A549 (cell line): ENCODE data around the gene CARD14. TPM values are rescaled to one million over a fixed set of nuclear protein-coding genes. Genes with fewer than 3 reads are reported as not detected.

Source experiments
- ATAC-seq, 2 experiments: fragments of 200-7000 bp in 1 of 2; fragments of >200 bp in 1 of 2; cut with Nextera tagmentation in 1 of 2; cut with Tn5 transposase in 1 of 2; 3 replicates each; pipeline versions ENCODE4 v1.8.0 to v1.9.1; 2018 to 2020; ENCODE audit warnings: mild to moderate bottlenecking in 1 of 2, moderate library complexity in 1 of 2
- CTCF ChIA-PET: fragments of 300-600 bp; sonication (Branson Sonifier 250); formaldehyde crosslinking; extraction: SDS; loops from one replicate; lab custom pipeline; 2021; ENCODE audit warnings: antibody characterized with exemption, inconsistent platforms; lab: Yijun Ruan, JAX
- POLR2A ChIA-PET: fragments of 350-600 bp; formaldehyde crosslinking; extraction: SDS; loops from one replicate; lab custom pipeline; 2021; ENCODE audit warnings: antibody characterized with exemption, inconsistent platforms; lab: Yijun Ruan, JAX
- DNase-seq, 2 experiments: peaks; one replicate each; pipeline versions ENCODE4 v3.0.0 to v3.0.0-alpha.2; 2011 to 2016; ENCODE audit warnings: low read depth in 1 of 2, low spot score in 1 of 2
- FAIRE-seq: peaks from 2 replicates; lab custom pipeline; 2011; peaks lifted over from hg19 to GRCh38; lab: Jason Lieb, UNC
- H3K27ac ChIP-seq, 2 experiments: fragments of >200 bp; sonication (Bioruptor Twin); formaldehyde crosslinking; 3 replicates each; pipeline ENCODE4 v1.5.1; 2016 to 2017
- H3K4me1 ChIP-seq: fragments of >200 bp; sonication (Bioruptor Twin); formaldehyde crosslinking; 3 replicates; pipeline ENCODE4 v1.6.1; 2016
- H3K4me2 ChIP-seq: fragments of >200 bp; sonication (Bioruptor Twin); formaldehyde crosslinking; 3 replicates; pipeline ENCODE4 v1.6.1; 2016
- H3K4me3 ChIP-seq: fragments of >200 bp; sonication (Bioruptor Twin); formaldehyde crosslinking; 3 replicates; pipeline ENCODE4 v1.5.1; 2016
- H3K9me3 ChIP-seq: fragments of >200 bp; sonication (Bioruptor Twin); formaldehyde crosslinking; 3 replicates; pipeline ENCODE4 v1.6.1; 2016
- BCL3 ChIP-seq: fragments of >200 bp; sonication (Bioruptor Twin); formaldehyde crosslinking; IDR thresholded peaks from 3 replicates; pipeline ENCODE4 v1.6.1; 2016
- CBX8 ChIP-seq: fragments of 200-600 bp; sonication (generic); IDR thresholded peaks from 2 replicates; pipeline ENCODE4 v1.6.1; 2016
- CHD4 ChIP-seq: fragments of 200-600 bp; sonication (generic); IDR thresholded peaks from 2 replicates; pipeline ENCODE4 v1.6.1; 2016; ENCODE audit warnings: antibody characterized with exemption, mild to moderate bottlenecking, borderline replicate concordance
- EHMT2 ChIP-seq: fragments of 200-600 bp; sonication (generic); IDR thresholded peaks from 2 replicates; pipeline ENCODE4 v1.6.1; 2016; ENCODE audit warnings: antibody characterized with exemption, low read depth, mild to moderate bottlenecking, moderate library complexity
- EP300 ChIP-seq, 2 experiments: fragments of >200 bp; sonication (Bioruptor Twin); formaldehyde crosslinking; IDR thresholded peaks; 2 replicates in 1 of 2; 3 replicates in 1 of 2; pipeline ENCODE4 v1.6.1; 2016 to 2017
- HEYL ChIP-seq: fragments of 250-450 bp; sonication (Bioruptor Pico); IDR thresholded peaks from 2 replicates; pipeline ENCODE4 v1.8.0; 2021; ENCODE audit warnings: mild to moderate bottlenecking, moderate library complexity
- HOXA7 ChIP-seq: fragments of 250-450 bp; sonication (Bioruptor Pico); IDR thresholded peaks from 2 replicates; pipeline ENCODE4 v1.5.0; 2020; ENCODE audit warnings: mild to moderate bottlenecking, moderate library complexity
- HOXB5 ChIP-seq: fragments of 250-450 bp; sonication (Bioruptor Pico); IDR thresholded peaks from 2 replicates; pipeline ENCODE4 v1.5.0; 2020; ENCODE audit warnings: mild to moderate bottlenecking, moderate library complexity
- JUNB ChIP-seq: fragments of >200 bp; sonication (Bioruptor Twin); formaldehyde crosslinking; IDR thresholded peaks from 2 replicates; pipeline ENCODE4 v1.6.1; 2016
- KDM1A ChIP-seq: fragments of 200-600 bp; sonication (generic); IDR thresholded peaks from 2 replicates; pipeline ENCODE4 v1.6.1; 2016; ENCODE audit warnings: low read depth, mild to moderate bottlenecking
- NFE2L2 ChIP-seq: fragments of 150-350 bp; conservative IDR thresholded peaks from 2 replicates; pipeline ENCODE4 v1.6.1; 2014; ENCODE audit warnings: low read length
- NR3C1 ChIP-seq: fragments of >200 bp; sonication (Bioruptor Twin); formaldehyde crosslinking; IDR thresholded peaks from 3 replicates; pipeline ENCODE4 v1.6.1; 2017
- POLR2A ChIP-seq: IDR thresholded peaks from 2 replicates; pipeline ENCODE4 v1.6.1; 2012; ENCODE audit warnings: mild to moderate bottlenecking, low read length
- RCOR1 ChIP-seq: fragments of 150-350 bp; IDR thresholded peaks from 2 replicates; pipeline ENCODE4 v1.6.1; 2014; ENCODE audit warnings: antibody characterized with exemption, low read length, low read depth
- SREBF2 ChIP-seq: fragments of 450-650 bp; IDR thresholded peaks from 2 replicates; pipeline ENCODE4 v1.6.1; 2014; ENCODE audit warnings: mild to moderate bottlenecking, moderate library complexity
- USF2 ChIP-seq: fragments of 450-650 bp; IDR thresholded peaks from 2 replicates; pipeline ENCODE4 v1.6.1; 2014; ENCODE audit warnings: antibody characterized with exemption
- ZFP36 ChIP-seq: fragments of 450-650 bp; IDR thresholded peaks from 2 replicates; pipeline ENCODE4 v1.6.1; 2014; ENCODE audit warnings: borderline replicate concordance; ENCODE audit not compliant: partially characterized antibody
- ZSCAN20 ChIP-seq: fragments of 250-450 bp; sonication (Bioruptor Pico); IDR thresholded peaks from 2 replicates; pipeline ENCODE4 v1.8.0; 2022; ENCODE audit warnings: mild to moderate bottlenecking, moderate library complexity
- WGBS: methylation state at CpG from one replicate; pipeline ENCODE4 v1.1.6; 2017; ENCODE audit errors: missing lambda C conversion rate; 5-methylcytosine and 5-hydroxymethylcytosine counted together
- polyA plus RNA-seq, 4 experiments: library from polyadenylated mRNA; depleted of rRNA in 3 of 4; stranded (reverse); fragments of >200 nt; fragmentation: RNase III in 1 of 4; extraction: RNeasy Plus Mini Kit Qiagen cat#74134 plus additional on column Dnase treatment in 1 of 4; gene quantifications; 2 replicates in 3 of 4; 3 replicates in 1 of 4; pipeline ENCODE4 v1.2.3, GENCODE V29; 2011 to 2017
- TF ChIP-seq, protein P1 (sequence below): fragments of 200-600 bp; sonication (generic); IDR thresholded peaks from 2 replicates; pipeline ENCODE4 v1.6.1; 2016; ENCODE audit warnings: antibody characterized with exemption, mild to moderate bottlenecking, moderate library complexity
- TF ChIP-seq, protein P2 (sequence below): fragments of >200 bp; sonication (Bioruptor Twin); formaldehyde crosslinking; IDR thresholded peaks from 3 replicates; pipeline ENCODE4 v1.5.1; 2016

Gene CARD14
- polyA plus RNA-seq, 2 of the 4 experiments (the other 2 are of a cell fraction) = 0.17 to 0.18 TPM

DNA sequence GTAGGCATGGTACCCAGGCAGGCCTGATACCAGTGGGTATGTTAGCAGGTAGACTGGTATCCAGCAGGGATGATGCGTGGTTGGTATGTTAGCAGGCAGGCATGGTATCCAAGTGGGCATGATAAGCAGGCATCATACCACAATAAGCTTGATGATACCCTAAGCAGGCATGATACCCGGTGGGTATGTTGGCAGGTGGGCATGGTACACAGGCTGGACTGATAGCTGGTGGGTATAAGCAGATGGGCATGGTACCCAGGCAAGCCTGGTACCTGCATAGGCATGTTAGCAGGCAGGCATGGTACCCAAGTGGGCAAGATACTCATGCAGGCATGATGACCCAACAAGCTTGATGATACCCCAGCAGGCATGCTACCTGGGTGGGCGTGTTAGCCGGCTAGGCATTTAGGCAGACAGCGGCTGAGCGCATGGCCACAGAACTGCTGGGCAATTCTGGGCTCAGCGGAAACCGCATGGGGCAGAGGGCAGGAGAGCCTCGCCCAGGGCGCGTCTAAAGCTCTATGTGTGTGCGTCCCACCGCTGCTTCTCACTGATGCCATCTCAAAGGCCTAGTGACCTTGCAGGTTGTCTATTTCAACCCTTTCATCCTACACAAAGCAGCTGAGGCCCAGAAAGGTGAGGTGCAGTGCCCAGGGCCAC, 48.0 kb downstream of the CARD14 start:
- TF ChIP-seq POLR2A (no peak), HOXB5 (no peak), RCOR1 (no peak), CBX8 (no peak), SREBF2 (no peak), JUNB (no peak), CHD4 (no peak), BCL3 (no peak), KDM1A (no peak), ZSCAN20 (CRISPR knock-in tag) (no peak), ZFP36 (no peak), USF2 (no peak), HOXA7 (CRISPR knock-in tag) (no peak), NFE2L2 (no peak)
- TF ChIP-seq, protein P1, sequence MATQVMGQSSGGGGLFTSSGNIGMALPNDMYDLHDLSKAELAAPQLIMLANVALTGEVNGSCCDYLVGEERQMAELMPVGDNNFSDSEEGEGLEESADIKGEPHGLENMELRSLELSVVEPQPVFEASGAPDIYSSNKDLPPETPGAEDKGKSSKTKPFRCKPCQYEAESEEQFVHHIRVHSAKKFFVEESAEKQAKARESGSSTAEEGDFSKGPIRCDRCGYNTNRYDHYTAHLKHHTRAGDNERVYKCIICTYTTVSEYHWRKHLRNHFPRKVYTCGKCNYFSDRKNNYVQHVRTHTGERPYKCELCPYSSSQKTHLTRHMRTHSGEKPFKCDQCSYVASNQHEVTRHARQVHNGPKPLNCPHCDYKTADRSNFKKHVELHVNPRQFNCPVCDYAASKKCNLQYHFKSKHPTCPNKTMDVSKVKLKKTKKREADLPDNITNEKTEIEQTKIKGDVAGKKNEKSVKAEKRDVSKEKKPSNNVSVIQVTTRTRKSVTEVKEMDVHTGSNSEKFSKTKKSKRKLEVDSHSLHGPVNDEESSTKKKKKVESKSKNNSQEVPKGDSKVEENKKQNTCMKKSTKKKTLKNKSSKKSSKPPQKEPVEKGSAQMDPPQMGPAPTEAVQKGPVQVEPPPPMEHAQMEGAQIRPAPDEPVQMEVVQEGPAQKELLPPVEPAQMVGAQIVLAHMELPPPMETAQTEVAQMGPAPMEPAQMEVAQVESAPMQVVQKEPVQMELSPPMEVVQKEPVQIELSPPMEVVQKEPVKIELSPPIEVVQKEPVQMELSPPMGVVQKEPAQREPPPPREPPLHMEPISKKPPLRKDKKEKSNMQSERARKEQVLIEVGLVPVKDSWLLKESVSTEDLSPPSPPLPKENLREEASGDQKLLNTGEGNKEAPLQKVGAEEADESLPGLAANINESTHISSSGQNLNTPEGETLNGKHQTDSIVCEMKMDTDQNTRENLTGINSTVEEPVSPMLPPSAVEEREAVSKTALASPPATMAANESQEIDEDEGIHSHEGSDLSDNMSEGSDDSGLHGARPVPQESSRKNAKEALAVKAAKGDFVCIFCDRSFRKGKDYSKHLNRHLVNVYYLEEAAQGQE = no peak
- TF ChIP-seq, protein P2, sequence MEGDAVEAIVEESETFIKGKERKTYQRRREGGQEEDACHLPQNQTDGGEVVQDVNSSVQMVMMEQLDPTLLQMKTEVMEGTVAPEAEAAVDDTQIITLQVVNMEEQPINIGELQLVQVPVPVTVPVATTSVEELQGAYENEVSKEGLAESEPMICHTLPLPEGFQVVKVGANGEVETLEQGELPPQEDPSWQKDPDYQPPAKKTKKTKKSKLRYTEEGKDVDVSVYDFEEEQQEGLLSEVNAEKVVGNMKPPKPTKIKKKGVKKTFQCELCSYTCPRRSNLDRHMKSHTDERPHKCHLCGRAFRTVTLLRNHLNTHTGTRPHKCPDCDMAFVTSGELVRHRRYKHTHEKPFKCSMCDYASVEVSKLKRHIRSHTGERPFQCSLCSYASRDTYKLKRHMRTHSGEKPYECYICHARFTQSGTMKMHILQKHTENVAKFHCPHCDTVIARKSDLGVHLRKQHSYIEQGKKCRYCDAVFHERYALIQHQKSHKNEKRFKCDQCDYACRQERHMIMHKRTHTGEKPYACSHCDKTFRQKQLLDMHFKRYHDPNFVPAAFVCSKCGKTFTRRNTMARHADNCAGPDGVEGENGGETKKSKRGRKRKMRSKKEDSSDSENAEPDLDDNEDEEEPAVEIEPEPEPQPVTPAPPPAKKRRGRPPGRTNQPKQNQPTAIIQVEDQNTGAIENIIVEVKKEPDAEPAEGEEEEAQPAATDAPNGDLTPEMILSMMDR = no peak
- Histone ChIP-seq H3K4me2 (no peak overlapping the region), H3K4me3 (no peak overlapping the region), H3K4me1 (peaks cover 11% of the 10 kb centered on the region), H3K9me3 (no peaks in the 10 kb centered on the region), H3K27ac (no peak overlapping the region)
- DNase-seq (no peak), FAIRE-seq (no peak), ATAC-seq (no peak)
- ChIA-PET CTCF (interaction anchor here (0.6 to 2.0 kb wide), 7 partner anchors 11 to 135 kb away, joined by 3 to 7 read pairs (median 5); partner anchors contain the start of gene GAA), POLR2A (no interaction called here)
- WGBS = 95% methylated on average over 13 of the region's 13 CpGs

- WGBS = 95% methylated on average over 7 of the region's 7 CpGs
- no peak overlapping the region for H3K4me2 ChIP-seq
- DNase-seq = no peak
- ATAC-seq = no peak
- ChIA-PET POLR2A (interaction anchor here (0.6 kb wide), 1 partner anchor 117 kb away, joined by 6 read pairs; the partner anchor contains the start of gene GAA), CTCF (interaction anchor here (1.0 to 2.0 kb wide), 6 partner anchors 11 to 117 kb away, joined by 3 to 7 read pairs (median 6); partner anchors contain the start of gene GAA)
- FAIRE-seq = no peak
- no peaks in the 10 kb centered on the region for H3K9me3 ChIP-seq
- H3K4me1 ChIP-seq = peaks cover 11% of the 10 kb centered on the region
- TF ChIP-seq EHMT2 (no peak), NR3C1 (no peak), EP300 (IDR thresholded peaks at IDR 0.05) (no peak), CBX8 (no peak), SREBF2 (no peak), HEYL (CRISPR knock-in tag) (no peak)
- no peak overlapping the region for H3K27ac ChIP-seq
- H3K4me3 ChIP-seq = no peak overlapping the region
These were observed 48.6 kb downstream of the CARD14 start for GRCh38 chr17:80218391-80218790.
